Tibial artery (tissue), 4 donors: ENCODE data around the gene LSMEM2.

ENCODE experiments used
- DNase-seq, 2 donors: peaks; one replicate each; pipeline ENCODE4 v3.0.0-alpha.2; 2019
- H3K27ac ChIP-seq, 2 donors: fragments of 200-600 bp; sonication (generic) in 1 of 2; 1 replicate in 1 of 2; 2 replicates in 1 of 2; pipeline ENCODE4 v1.5.1; 2018 to 2019; ENCODE audit warnings: mild to moderate bottlenecking in 1 of 2
- H3K27me3 ChIP-seq, 2 donors: fragments of 200-600 bp; sonication (generic) in 1 of 2; one replicate each; pipeline versions ENCODE4 v1.5.1 to v1.6.0; 2016 to 2019
- H3K36me3 ChIP-seq, 3 donors: fragments of 200-600 bp; sonication (generic) in 2 of 3; one replicate each; pipeline ENCODE4 v1.5.1; 2016 to 2019; ENCODE audit warnings: mild to moderate bottlenecking in 2 of 3
- H3K4me1 ChIP-seq, 4 donors: fragments of 200-600 bp; sonication (generic) in 2 of 4; 1 replicate in 3 of 4; 2 replicates in 1 of 4; pipeline ENCODE4 v1.5.1; 2016 to 2019
- H3K4me3 ChIP-seq, 2 donors: fragments of 200-600 bp; sonication (generic) in 1 of 2; 1 replicate in 1 of 2; 2 replicates in 1 of 2; pipeline ENCODE4 v1.5.1; 2018 to 2019; ENCODE audit warnings: mild to moderate bottlenecking in 2 of 2
- H3K9me3 ChIP-seq, 3 donors: fragments of 200-600 bp; sonication (generic) in 1 of 3; one replicate each; pipeline ENCODE4 v1.5.1; 2016 to 2019
- CTCF ChIP-seq, 2 experiments: fragments of 200-600 bp in 1 of 2; fragments of 450-650 bp in 1 of 2; IDR thresholded peaks; one replicate each; pipeline ENCODE4 v1.5.1; 2017 to 2019; ENCODE audit warnings: antibody characterized with exemption in 2 of 2, mild to moderate bottlenecking in 1 of 2, moderate library complexity in 1 of 2
- intact Hi-C: fragments of 100-400 bp; cut with DNase I; formaldehyde crosslinking; loops from one replicate; pipeline ENCODE4 v1.15.0; 2023; ENCODE audit warnings: low total_unique reads

The LSMEM2 gene

DNA sequence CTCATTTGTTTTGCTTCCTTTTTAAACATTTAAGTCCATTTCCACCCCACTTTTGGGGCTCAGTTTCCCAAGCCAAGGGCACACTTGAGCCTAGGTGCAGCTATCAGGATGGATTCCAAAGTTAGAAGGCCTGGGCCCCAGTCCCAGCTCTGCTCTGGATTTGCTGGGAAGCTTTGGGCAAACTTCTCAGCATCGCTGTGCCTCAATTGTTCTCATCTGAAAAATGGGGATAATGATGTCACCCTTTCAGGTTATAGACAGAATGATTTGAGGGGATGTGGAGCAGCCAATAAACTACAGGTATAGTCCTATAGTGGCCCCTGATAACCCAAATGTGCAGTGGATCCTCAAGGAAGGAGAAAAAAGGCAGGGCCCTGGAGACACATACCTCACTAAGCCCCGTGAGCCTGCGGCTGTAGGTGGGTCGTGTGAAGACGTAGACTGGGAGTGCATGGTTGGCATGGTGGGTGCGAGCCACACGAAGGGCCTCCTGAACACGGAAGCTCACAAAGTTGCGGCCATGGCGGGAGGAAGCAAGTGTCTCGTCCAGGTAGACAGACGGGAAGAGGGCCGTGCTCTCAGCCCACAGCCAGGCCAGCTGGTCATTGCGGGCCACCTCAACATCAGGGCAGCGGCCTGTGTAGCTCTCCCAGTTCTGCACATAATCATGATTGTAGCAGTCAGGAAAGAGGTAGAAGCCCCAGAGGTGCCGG, 40.5 kb downstream of the LSMEM2 start:
- H3K9me3 ChIP-seq, result no peaks in the 10 kb centered on the region
- peaks cover 0 to 24% (median 18%) of the 10 kb centered on the region in 3 donors for H3K36me3 ChIP-seq
- peak overlapping the region; percentile 70 to 89 for H3K4me3 ChIP-seq
- TF ChIP-seq CTCF (IDR thresholded peaks at IDR 0.05), result no peak
- no peaks in the 10 kb centered on the region for H3K27me3 ChIP-seq
- intact Hi-C loops, result no loop called here
- H3K4me1 ChIP-seq, result peaks cover 0 to 58% (median 30%) of the 10 kb centered on the region in 4 donors
- DNase-seq, result no peak
- no peak overlapping the region for H3K27ac ChIP-seq

GRCh38 chr3:50319894-50320625, 41.2 kb downstream of the LSMEM2 start:
- peak overlapping the region; percentile 93 for H3K27ac ChIP-seq

DNA sequence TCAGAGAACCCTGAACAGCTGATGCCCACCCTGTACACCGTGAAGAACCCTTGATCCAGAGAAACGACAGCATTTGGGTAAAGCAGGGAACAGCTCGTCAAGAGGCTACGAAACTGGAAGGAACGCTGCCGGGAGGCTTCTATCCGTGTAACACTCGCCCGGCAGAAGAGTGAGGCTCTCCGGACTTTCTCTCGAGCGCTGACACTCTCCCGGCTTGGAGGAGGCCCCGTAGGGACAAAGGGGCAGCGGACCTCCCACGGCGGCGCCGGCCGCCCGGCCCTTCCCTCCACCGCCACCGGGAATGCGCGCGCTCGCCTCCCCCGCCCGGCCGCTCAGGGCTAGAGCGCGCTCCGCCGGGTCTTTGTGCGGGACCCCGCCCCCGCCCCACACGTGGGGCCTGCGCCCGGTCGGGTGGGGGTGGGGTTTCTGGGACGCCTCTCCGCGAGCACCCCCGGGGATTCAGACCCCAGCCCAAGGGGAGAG, 42.0 kb downstream of the LSMEM2 start:
- Histone ChIP-seq H3K36me3 (peaks cover 6 to 29% (median 26%) of the 10 kb centered on the region in 3 donors), H3K27ac (peak overlapping the region; percentile 93), H3K4me3 (peak overlapping the region; percentile 70 to 89), H3K4me1 (peaks cover 0 to 63% (median 30%) of the 10 kb centered on the region in 4 donors), H3K9me3 (no peaks in the 10 kb centered on the region), H3K27me3 (no peaks in the 10 kb centered on the region)
- DNase-seq, result peak; percentile 71 to 87
- intact Hi-C loops, result loop anchor here (2.0 kb wide), 1 partner anchor 20 kb away; no protein-coding TSS in a partner anchor
- peak in 1 of 2 experiments; percentile 5 for TF ChIP-seq CTCF (IDR thresholded peaks at IDR 0.05)

More at GRCh38 chr3:50319894-50320625, 41.2 kb downstream of the LSMEM2 start:
- TF ChIP-seq CTCF (IDR thresholded peaks at IDR 0.05), result no peak
- Histone ChIP-seq H3K27me3 (no peaks in the 10 kb centered on the region), H3K9me3 (no peaks in the 10 kb centered on the region), H3K4me3 (peak overlapping the region; percentile 70 to 89), H3K36me3 (peaks cover 0 to 25% (median 20%) of the 10 kb centered on the region in 3 donors), H3K4me1 (peaks cover 0 to 62% (median 30%) of the 10 kb centered on the region in 4 donors)
- no peak for DNase-seq
- intact Hi-C loops, result loop anchor here (2.0 kb wide), 1 partner anchor 19 kb away; no protein-coding TSS in a partner anchor

DNA sequence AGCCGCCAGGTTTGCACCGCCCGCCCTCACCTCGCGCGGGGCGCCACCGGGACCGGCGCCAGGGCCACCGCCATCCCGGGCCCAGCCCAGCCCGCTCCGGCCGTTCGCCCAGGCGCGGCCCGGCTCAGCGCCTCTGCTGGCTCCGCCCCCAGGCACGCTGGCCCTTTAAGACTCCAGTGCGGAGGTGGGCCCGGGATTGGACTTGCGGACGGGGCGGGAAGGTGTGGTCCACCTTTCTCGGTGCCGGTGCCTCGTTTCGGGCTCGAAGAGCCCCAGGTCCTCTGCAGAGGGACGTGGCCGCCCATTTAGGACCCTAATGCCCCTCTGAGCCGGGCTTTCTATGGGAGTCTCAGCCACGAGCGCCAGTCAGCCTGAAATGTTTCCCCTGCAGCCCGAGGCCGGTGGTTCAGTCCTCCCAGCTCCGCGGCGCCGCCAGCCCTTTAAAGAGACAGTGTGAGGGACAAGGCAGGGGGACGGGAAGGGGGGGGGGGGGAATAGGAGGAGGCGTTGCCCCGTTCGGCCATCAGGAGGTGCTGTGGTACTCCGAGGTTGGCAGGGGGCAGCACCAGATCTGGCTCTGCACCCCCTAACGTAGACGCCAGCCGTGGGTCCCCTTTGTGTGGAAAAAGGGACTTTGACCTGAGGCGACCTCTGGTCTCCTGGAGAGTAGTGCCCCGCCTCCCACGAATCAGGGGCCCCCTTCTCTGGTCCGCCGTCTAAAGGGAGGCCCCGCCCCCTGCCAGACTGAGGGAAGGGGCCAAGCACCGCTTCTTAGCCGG, 42.6 kb downstream of the LSMEM2 start:
- H3K4me3 ChIP-seq, result peak overlapping the region; percentile 70 to 89
- no peaks in the 10 kb centered on the region for H3K9me3 ChIP-seq
- peak overlapping the region; percentile 93 for H3K27ac ChIP-seq
- peak; percentile 38 to 44 for TF ChIP-seq CTCF (IDR thresholded peaks at IDR 0.05)
- H3K4me1 ChIP-seq, result peaks cover 0 to 67% (median 31%) of the 10 kb centered on the region in 4 donors
- no peaks in the 10 kb centered on the region for H3K27me3 ChIP-seq
- intact Hi-C loops, result loop anchor here (2.0 kb wide), 1 partner anchor 21 kb away; no protein-coding TSS in a partner anchor
- H3K36me3 ChIP-seq, result peaks cover 7 to 33% (median 33%) of the 10 kb centered on the region in 3 donors
- DNase-seq, result peak; percentile 90 to 94

DNA sequence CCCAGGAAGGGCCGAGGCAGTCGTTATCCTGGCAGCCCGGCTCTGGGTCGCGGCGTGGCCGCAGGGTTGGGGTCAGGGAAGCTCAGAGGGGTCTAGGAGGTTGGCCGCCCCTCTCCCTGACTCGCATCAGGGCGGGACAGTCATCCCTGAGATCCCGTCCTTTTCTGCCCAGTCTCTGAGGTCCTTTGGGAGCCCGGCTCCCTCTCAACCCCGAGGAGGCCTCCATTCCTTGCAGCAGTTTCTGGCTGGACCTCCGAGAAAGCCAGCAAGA, 43.2 kb downstream of the LSMEM2 start:
- H3K4me3 ChIP-seq, result peak overlapping the region; percentile 70 to 89
- peaks cover 0 to 68% (median 36%) of the 10 kb centered on the region in 4 donors for H3K4me1 ChIP-seq
- no peak for TF ChIP-seq CTCF (IDR thresholded peaks at IDR 0.05)
- DNase-seq, result no peak
- H3K27ac ChIP-seq, result peak overlapping the region; percentile 93
- peaks cover 7 to 36% (median 29%) of the 10 kb centered on the region in 3 donors for H3K36me3 ChIP-seq
- intact Hi-C loops, result no loop called here
- H3K9me3 ChIP-seq, result no peaks in the 10 kb centered on the region
- H3K27me3 ChIP-seq, result no peaks in the 10 kb centered on the region
